Keratinocyte (primary cell): ENCODE results near the gene PXYLP1. TPM values are rescaled to one million over a fixed set of nuclear protein-coding genes. Genes with fewer than 3 reads are reported as not detected.

Source experiments
- DNase-seq: peaks from one replicate; pipeline ENCODE4 v3.0.0-alpha.2; 2011; ENCODE audit warnings: low read depth, missing footprints, low spot score
- FAIRE-seq: peaks from 2 replicates; lab custom pipeline; 2011; peaks lifted over from hg19 to GRCh38; lab: Jason Lieb, UNC
- H2AFZ ChIP-seq: 2 replicates; pipeline ENCODE4 v1.6.0; 2012; ENCODE audit warnings: low read length, control low read depth, inconsistent platforms; ENCODE audit not compliant: control insufficient read depth
- H3K27ac ChIP-seq: 2 replicates; pipeline ENCODE4 v1.5.1; 2011; ENCODE audit warnings: low read length; ENCODE audit not compliant: control insufficient read depth, insufficient read depth
- H3K27me3 ChIP-seq: 3 replicates; pipeline ENCODE4 v1.6.0; 2011; ENCODE audit warnings: low read length; ENCODE audit not compliant: control insufficient read depth, insufficient read depth; ENCODE audit errors: extremely low read depth
- H3K36me3 ChIP-seq, 2 experiments: 2 replicates in 1 of 2; 3 replicates in 1 of 2; pipeline ENCODE4 v1.5.1; 2011; ENCODE audit warnings: low read length in 2 of 2, mild to moderate bottlenecking in 1 of 2; ENCODE audit not compliant: control insufficient read depth in 2 of 2, insufficient read depth in 2 of 2; ENCODE audit errors: extremely low read depth in 1 of 2
- H3K4me1 ChIP-seq: 3 replicates; pipeline ENCODE4 v1.5.1; 2011; ENCODE audit warnings: low read length; ENCODE audit not compliant: control insufficient read depth, insufficient read depth; ENCODE audit errors: extremely low read depth
- H3K4me2 ChIP-seq: 3 replicates; pipeline ENCODE4 v1.6.0; 2011; ENCODE audit warnings: low read depth, low read length; ENCODE audit not compliant: control insufficient read depth, insufficient read depth; ENCODE audit errors: extremely low read depth
- H3K4me3 ChIP-seq, 3 experiments: fragments of 200-600 bp in 1 of 3; sonication (generic) in 1 of 3; 2 replicates in 2 of 3; 3 replicates in 1 of 3; pipeline ENCODE4 v1.5.1; 2011 to 2016; ENCODE audit warnings: low read length in 3 of 3, mild to moderate bottlenecking in 3 of 3, control low read depth in 2 of 3, inconsistent platforms in 1 of 3, low read depth in 1 of 3, mixed read lengths in 1 of 3, mixed run types in 1 of 3, moderate library complexity in 1 of 3; ENCODE audit not compliant: control insufficient read depth in 2 of 3, insufficient read depth in 2 of 3; ENCODE audit errors: extremely low read depth in 1 of 3
- H3K79me2 ChIP-seq: 2 replicates; pipeline ENCODE4 v1.6.0; 2012; ENCODE audit warnings: low read length; ENCODE audit not compliant: control insufficient read depth, insufficient read depth
- H3K9ac ChIP-seq: 3 replicates; pipeline ENCODE4 v1.6.0; 2011; ENCODE audit warnings: low read length; ENCODE audit not compliant: control insufficient read depth, insufficient read depth; ENCODE audit errors: extremely low read depth
- H3K9me1 ChIP-seq: 3 replicates; pipeline ENCODE4 v1.6.0; 2011; ENCODE audit warnings: low read length; ENCODE audit not compliant: control insufficient read depth, insufficient read depth; ENCODE audit errors: extremely low read depth
- H3K9me3 ChIP-seq: 2 replicates; pipeline ENCODE4 v1.5.1; 2012; ENCODE audit warnings: low read depth, low read length; ENCODE audit not compliant: control insufficient read depth
- H4K20me1 ChIP-seq: 3 replicates; pipeline ENCODE4 v1.6.0; 2011; ENCODE audit warnings: low read length; ENCODE audit not compliant: control insufficient read depth, insufficient read depth; ENCODE audit errors: extremely low read depth
- CTCF ChIP-seq, 3 experiments: IDR thresholded peaks in 1 of 3; conservative IDR thresholded peaks in 1 of 3; optimal IDR thresholded peaks in 1 of 3; 2 replicates in 2 of 3; 3 replicates in 1 of 3; pipeline versions ENCODE3 to v1.5.1; 2011; ENCODE audit warnings: low read length in 3 of 3, mild to moderate bottlenecking in 3 of 3, moderate library complexity in 2 of 3, control low read depth in 1 of 3, inconsistent platforms in 1 of 3; ENCODE audit not compliant: insufficient read depth in 2 of 3; ENCODE audit errors: extremely low read depth in 1 of 3
- EZH2 ChIP-seq: IDR thresholded peaks from one replicate; pipeline ENCODE4 v1.6.1; 2012; ENCODE audit warnings: inconsistent platforms, mild to moderate bottlenecking, low read length, moderate library complexity
- dilution Hi-C: fragments of 300-500 bp; cut with MboI; formaldehyde crosslinking; loops from one replicate; pipeline ENCODE4 v1.7.0; 2020; ENCODE audit warnings: low sequenced_read_pairs; ENCODE audit not compliant: extremely low pct_ligation_motif_present
- polyA plus RNA-seq, 5 experiments: library from polyadenylated mRNA; depleted of rRNA in 3 of 5; stranded (reverse) in 3 of 5; stranded (forward) in 1 of 5; unstranded in 1 of 5; fragments of >200 nt; gene quantifications; 1 replicate in 1 of 5; 2 replicates in 3 of 5; 3 replicates in 1 of 5; pipeline versions ENCODE4 v1.2.1 to v1.2.3, GENCODE V29; 2011 to 2012; ENCODE audit warnings: missing spikeins in 2 of 5, low read depth in 1 of 5, low replicate concordance in 1 of 5

The PXYLP1 gene
- polyA plus RNA-seq, 1 donor (not counting 4 experiments of a cell fraction or from before 2014, with no cell fraction given): 3.0 TPM

- H3K4me1 ChIP-seq: no peaks in the 10 kb centered on the region
- H4K20me1 ChIP-seq: no peaks in the 10 kb centered on the region
- FAIRE-seq: no peak
- TF ChIP-seq CTCF (optimal IDR thresholded peaks at IDR 0.05 in 1 of 3, IDR thresholded peaks at IDR 0.05 in 1 of 3, conservative IDR thresholded peaks at IDR 0.05 in 1 of 3; ENCODE audit: extremely low read depth in 1 of 3, insufficient read depth in 2 of 3, low read length in 3 of 3) (no peak), EZH2 (no peak)
- H3K9me1 ChIP-seq: no peaks in the 10 kb centered on the region
- DNase-seq: no peak
- dilution Hi-C loops: no loop called here
- no peak overlapping the region for H2AFZ ChIP-seq
- H3K9ac ChIP-seq: no peak overlapping the region
- H3K4me3 ChIP-seq: no peak overlapping the region
- H3K27ac ChIP-seq: no peak overlapping the region
- H3K27me3 ChIP-seq: no peaks in the 10 kb centered on the region
- H3K9me3 ChIP-seq: no peaks in the 10 kb centered on the region
- H3K79me2 ChIP-seq: no peaks in the 10 kb centered on the region
- H3K4me2 ChIP-seq: no peak overlapping the region
- no peaks in the 10 kb centered on the region for H3K36me3 ChIP-seq
Observed at GRCh38 chr3:141201122-141201521, 30.5 kb upstream of the PXYLP1 start.

- Histone ChIP-seq H3K9me1 (no peaks in the 10 kb centered on the region), H4K20me1 (no peaks in the 10 kb centered on the region), H3K27ac (no peak overlapping the region), H3K4me3 (no peak overlapping the region), H3K36me3 (no peaks in the 10 kb centered on the region), H3K27me3 (no peaks in the 10 kb centered on the region), H3K79me2 (no peaks in the 10 kb centered on the region), H2AFZ (no peak overlapping the region), H3K4me2 (no peak overlapping the region), H3K9ac (no peak overlapping the region), H3K4me1 (no peaks in the 10 kb centered on the region), H3K9me3 (no peaks in the 10 kb centered on the region)
- FAIRE-seq: no peak
- dilution Hi-C loops: no loop called here
- DNase-seq: no peak
- TF ChIP-seq CTCF (optimal IDR thresholded peaks at IDR 0.05 in 1 of 3, IDR thresholded peaks at IDR 0.05 in 1 of 3, conservative IDR thresholded peaks at IDR 0.05 in 1 of 3; ENCODE audit: extremely low read depth in 1 of 3, insufficient read depth in 2 of 3, low read length in 3 of 3): no peak
- TF ChIP-seq EZH2: no peak
Observed at GRCh38 chr3:141202682-141203081, 28.9 kb upstream of the PXYLP1 start.
